CD1c-positive myeloid dendritic cell (primary cell): ENCODE data around the gene CFH.
"Not testable (repeated sequence)": the region's sequence is repeated elsewhere in the genome, so short reads cannot be mapped to it uniquely, and the experiment has no call there.

Source experiments
- DNase-seq: peaks from one replicate; pipeline ENCODE4 v3.0.0-alpha.2; 2016; ENCODE audit errors: extremely low spot score

The CFH gene

GRCh38 chr1:196651637-196652215 lies at the start of gene CFH:
CFH (plus strand) TSS chr1:196652043; CDS start chr1:196652118, 75 bp downstream.
- DNase-seq = peak; percentile 21

GRCh38 chr1:196603651-196604050 lies 48.2 kb upstream of the CFH start:
- no peak for DNase-seq

- DNase-seq = no peak
Observed at GRCh38 chr1:196607981-196608380, 43.9 kb upstream of the CFH start.

GRCh38 chr1:196608390-196609369 lies 43.2 kb upstream of the CFH start, which contains the start of gene KCNT2:
KCNT2 (minus strand) TSS chr1:196608440; CDS start chr1:196608309, 131 bp downstream.
- no peak for DNase-seq

GRCh38 chr1:196609370-196609737 lies 42.5 kb upstream of the CFH start:
- no peak for DNase-seq

- no peak for DNase-seq
Observed at GRCh38 chr1:196611873-196612272, 40.0 kb upstream of the CFH start.

- no peak for DNase-seq
Observed at GRCh38 chr1:196619721-196620120, 32.1 kb upstream of the CFH start.

- no peak for DNase-seq
Observed at GRCh38 chr1:196623079-196623478, 28.8 kb upstream of the CFH start.

- DNase-seq = no peak
Observed at GRCh38 chr1:196628838-196629237, 23.0 kb upstream of the CFH start.

GRCh38 chr1:196637606-196638005 lies 14.2 kb upstream of the CFH start:
- no peak for DNase-seq

- DNase-seq = no peak
Observed at GRCh38 chr1:196638466-196638865, 13.4 kb upstream of the CFH start.

- not testable (repeated sequence) for DNase-seq
Observed at GRCh38 chr1:196639291-196639690, 12.6 kb upstream of the CFH start.

- no peak for DNase-seq
Observed at GRCh38 chr1:196640976-196641375, 10.9 kb upstream of the CFH start.

GRCh38 chr1:196649990-196650389 lies 1.9 kb upstream of the CFH start:
- no peak for DNase-seq

- DNase-seq = no peak
Observed at GRCh38 chr1:196650403-196650802, 1.4 kb upstream of the CFH start.

GRCh38 chr1:196651079-196651478 lies 764 bp upstream of the CFH start:
- DNase-seq = no peak

- no peak for DNase-seq
Observed at GRCh38 chr1:196654271-196654670, 2.4 kb downstream of the CFH start.

- DNase-seq = no peak
Observed at GRCh38 chr1:196655071-196655470, 3.2 kb downstream of the CFH start.

- no peak for DNase-seq
Observed at GRCh38 chr1:196655494-196655893, 3.7 kb downstream of the CFH start.

GRCh38 chr1:196659471-196659870 lies 7.6 kb downstream of the CFH start:
- DNase-seq = no peak

- no peak for DNase-seq
Observed at GRCh38 chr1:196660272-196660671, 8.4 kb downstream of the CFH start.

GRCh38 chr1:196660852-196661251 lies 9.0 kb downstream of the CFH start:
- peak; percentile 49 for DNase-seq

GRCh38 chr1:196661345-196661744 lies 9.5 kb downstream of the CFH start:
- DNase-seq = no peak
